Esophagus (tissue), 2 donors: Measurements from ENCODE around the gene ANKRD6. TPM values are rescaled to one million over a fixed set of nuclear protein-coding genes. Genes with fewer than 3 reads are reported as not detected.

ENCODE experiments used
- H3K27ac ChIP-seq, 2 donors: one replicate each; pipeline ENCODE4 v1.5.1; 2013; ENCODE audit warnings: low read depth in 2 of 2, mild to moderate bottlenecking in 2 of 2, inconsistent platforms in 1 of 2, low read length in 1 of 2, moderate library complexity in 1 of 2
- H3K27me3 ChIP-seq, 2 donors: one replicate each; pipeline ENCODE4 v1.6.1; 2013; ENCODE audit warnings: low read length in 2 of 2, control low read depth in 1 of 2, mild to moderate bottlenecking in 1 of 2; ENCODE audit not compliant: insufficient read depth in 2 of 2, control insufficient read depth in 1 of 2
- H3K36me3 ChIP-seq, 2 donors: one replicate each; pipeline ENCODE4 v1.6.1; 2013; ENCODE audit warnings: low read length in 1 of 2; ENCODE audit not compliant: control insufficient read depth in 2 of 2, insufficient read depth in 2 of 2
- H3K4me1 ChIP-seq, 2 donors: one replicate each; pipeline ENCODE4 v1.6.1; 2013; ENCODE audit warnings: low read length in 1 of 2; ENCODE audit not compliant: control insufficient read depth in 2 of 2, insufficient read depth in 2 of 2
- H3K4me3 ChIP-seq, 2 donors: one replicate each; pipeline ENCODE4 v1.5.1; 2013; ENCODE audit warnings: low read length in 2 of 2, mild to moderate bottlenecking in 2 of 2, low read depth in 1 of 2, moderate library complexity in 1 of 2
- H3K9me3 ChIP-seq, 2 donors: one replicate each; pipeline ENCODE4 v1.6.1; 2013; ENCODE audit warnings: mild to moderate bottlenecking in 2 of 2, low read depth in 1 of 2, low read length in 1 of 2, moderate library complexity in 1 of 2; ENCODE audit not compliant: control insufficient read depth in 2 of 2, insufficient read depth in 1 of 2
- WGBS, 2 donors: extraction: QIAGEN DNeasy Blood & Tissue Kit; methylation state at CpG; one replicate each; pipeline ENCODE4 v1.1.7; 2013; 5-methylcytosine and 5-hydroxymethylcytosine counted together
- polyA plus RNA-seq, 2 donors: library from polyadenylated mRNA; stranded (reverse); fragments of 200-250 nt; gene quantifications; one replicate each; pipeline ENCODE4 v1.2.3, GENCODE V29; 2013
- donor health status: healthy with polysubstance abuse.
- donor health status: Bipolar disorder and iron deficiency.

Gene ANKRD6
- polyA plus RNA-seq, 2 donors = 2.9 to 5.8 TPM

GRCh38 chr6:89479897-89480296 lies 46.9 kb downstream of the ANKRD6 start:
- Histone ChIP-seq H3K27me3 (no peaks in the 10 kb centered on the region), H3K4me3 (no peak overlapping the region), H3K27ac (no peak overlapping the region), H3K9me3 (no peaks in the 10 kb centered on the region), H3K36me3 (no peaks in the 10 kb centered on the region), H3K4me1 (peaks cover 2 to 3% of the 10 kb centered on the region in 2 donors)
- WGBS, 2 donors = 86 to 88% methylated on average over 2 of the region's 2 CpGs

- no peak overlapping the region for H3K27ac ChIP-seq
- no peak overlapping the region for H3K4me3 ChIP-seq
- no peaks in the 10 kb centered on the region for H3K36me3 ChIP-seq
- 95% methylated on average over 1 of the region's 1 CpG for WGBS, 2 donors
- peaks cover 2 to 3% of the 10 kb centered on the region in 2 donors for H3K4me1 ChIP-seq
- H3K27me3 ChIP-seq = no peaks in the 10 kb centered on the region
- no peaks in the 10 kb centered on the region for H3K9me3 ChIP-seq
Measured at GRCh38 chr6:89481695-89482094, 48.7 kb downstream of the ANKRD6 start.

GRCh38 chr6:89482126-89482525 lies 49.2 kb downstream of the ANKRD6 start:
- no peaks in the 10 kb centered on the region for H3K36me3 ChIP-seq
- 56 to 76% methylated on average over 1 of the region's 1 CpG for WGBS, 2 donors
- peaks cover 2 to 3% of the 10 kb centered on the region in 2 donors for H3K4me1 ChIP-seq
- no peaks in the 10 kb centered on the region for H3K27me3 ChIP-seq
- H3K9me3 ChIP-seq = no peaks in the 10 kb centered on the region
- H3K27ac ChIP-seq = no peak overlapping the region
- no peak overlapping the region for H3K4me3 ChIP-seq

- H3K27ac ChIP-seq = no peak overlapping the region
Measured at GRCh38 chr6:89483111-89483720, 50.3 kb downstream of the ANKRD6 start.

GRCh38 chr6:89485320-89485719 lies 52.4 kb downstream of the ANKRD6 start:
- H3K4me3 ChIP-seq = no peak overlapping the region
- H3K4me1 ChIP-seq = peaks cover 2 to 3% of the 10 kb centered on the region in 2 donors
- no peaks in the 10 kb centered on the region for H3K36me3 ChIP-seq
- H3K27me3 ChIP-seq = no peaks in the 10 kb centered on the region
- 90 to 96% methylated on average over 3 of the region's 3 CpGs for WGBS, 2 donors
- no peak overlapping the region for H3K27ac ChIP-seq
- no peaks in the 10 kb centered on the region for H3K9me3 ChIP-seq

More at GRCh38 chr6:89483111-89483720, 50.3 kb downstream of the ANKRD6 start:
- Histone ChIP-seq H3K9me3 (no peaks in the 10 kb centered on the region), H3K4me3 (no peak overlapping the region), H3K27me3 (no peaks in the 10 kb centered on the region), H3K36me3 (no peaks in the 10 kb centered on the region), H3K4me1 (peaks cover 2 to 3% of the 10 kb centered on the region in 2 donors)
- WGBS, 2 donors = 49 to 59% methylated on average over 7 of the region's 7 CpGs

GRCh38 chr6:89487864-89488263 lies 54.9 kb downstream of the ANKRD6 start:
- Histone ChIP-seq H3K4me1 (peaks cover 2 to 3% of the 10 kb centered on the region in 2 donors), H3K36me3 (no peaks in the 10 kb centered on the region), H3K4me3 (no peak overlapping the region), H3K27me3 (no peaks in the 10 kb centered on the region), H3K27ac (no peak overlapping the region), H3K9me3 (no peaks in the 10 kb centered on the region)
- WGBS, 2 donors = 54 to 67% methylated on average over 1 of the region's 1 CpG

GRCh38 chr6:89488438-89488837 lies 55.5 kb downstream of the ANKRD6 start:
- Histone ChIP-seq H3K36me3 (no peaks in the 10 kb centered on the region), H3K27ac (no peak overlapping the region), H3K27me3 (no peaks in the 10 kb centered on the region), H3K4me3 (no peak overlapping the region), H3K4me1 (peaks cover 0 to under 1% of the 10 kb centered on the region in 2 donors), H3K9me3 (no peaks in the 10 kb centered on the region)

GRCh38 chr6:89489078-89489477 lies 56.1 kb downstream of the ANKRD6 start:
- no peaks in the 10 kb centered on the region for H3K9me3 ChIP-seq
- H3K4me1 ChIP-seq = no peaks in the 10 kb centered on the region
- no peak overlapping the region for H3K4me3 ChIP-seq
- H3K36me3 ChIP-seq = no peaks in the 10 kb centered on the region
- H3K27ac ChIP-seq = no peak overlapping the region
- no peaks in the 10 kb centered on the region for H3K27me3 ChIP-seq
- WGBS, 2 donors = 63 to 69% methylated on average over 3 of the region's 3 CpGs

GRCh38 chr6:89492025-89492640 lies 59.2 kb downstream of the ANKRD6 start:
- H3K4me3 ChIP-seq = no peak overlapping the region
- no peak overlapping the region for H3K27ac ChIP-seq
- no peaks in the 10 kb centered on the region for H3K9me3 ChIP-seq
- H3K4me1 ChIP-seq = no peaks in the 10 kb centered on the region
- no peaks in the 10 kb centered on the region for H3K27me3 ChIP-seq
- 86 to 90% methylated on average over 7 of the region's 7 CpGs for WGBS, 2 donors
- no peaks in the 10 kb centered on the region for H3K36me3 ChIP-seq
